ENCODE measurements around the gene LPCAT1. TPM values are rescaled to one million over a fixed set of nuclear protein-coding genes. Genes with fewer than 3 reads are reported as not detected.

Gene LPCAT1
- total and polyA plus RNA-seq, 10 of the 15 experiments (the other 5 are each of a cell fraction or from before 2014, with no cell fraction given): 2.3 to 109 (median 72.7) TPM

DNA sequence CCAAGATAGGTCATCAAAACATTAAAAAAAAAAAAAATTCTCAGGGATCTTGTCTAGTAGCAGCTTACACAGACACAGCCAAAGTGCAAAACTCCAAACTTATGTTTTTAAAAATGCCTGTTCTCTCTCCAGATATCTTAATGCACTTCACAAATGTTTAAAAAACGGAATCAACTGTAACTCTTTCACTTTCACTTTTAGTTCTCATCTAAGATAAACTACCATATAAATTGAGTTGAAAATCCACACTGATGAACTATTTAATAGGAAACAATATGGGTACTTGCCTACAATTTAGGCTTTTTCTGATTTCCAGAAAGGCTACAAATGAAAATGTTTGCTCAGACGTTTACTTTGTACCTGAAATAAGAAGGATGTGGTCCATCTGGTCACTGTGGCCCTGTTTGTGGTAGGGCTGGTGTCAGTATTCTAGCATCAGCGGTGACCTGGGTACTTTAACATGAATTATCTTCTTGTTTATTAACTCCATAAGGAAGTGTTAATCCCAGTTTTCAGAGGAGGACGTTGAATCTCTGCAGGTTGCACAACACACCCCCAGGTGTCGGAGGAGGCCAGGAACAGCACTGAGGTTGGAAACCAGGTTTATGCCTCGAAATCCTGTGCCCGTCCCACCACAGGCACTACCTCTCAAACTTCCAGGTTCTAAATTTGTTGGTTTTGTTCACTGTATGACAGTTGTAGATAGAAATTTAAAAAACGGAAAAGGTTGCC is 13.3 kb upstream of the LPCAT1 start:
- Histone ChIP-seq H2AFZ (ENCODE audit: control insufficient read depth, low read depth, low read length) (peak overlapping the region; percentile 79), H3K9ac (ENCODE audit: control insufficient read depth, insufficient read depth, low read length) (peak overlapping the region; percentile 60)
- in situ Hi-C loops (cut with MboI): no loop called here
- TF ChIP-seq CHD1 (IDR thresholded peaks at IDR 0.05; ENCODE audit: low read depth, low read length): no peak
- TF ChIP-seq NFXL1 (IDR thresholded peaks at IDR 0.05; ENCODE audit: borderline replicate concordance): no peak
- TF ChIP-seq CEBPB (IDR thresholded peaks at IDR 0.05; ENCODE audit: borderline replicate concordance in 1 of 2, low read depth in 2 of 2, low read length in 2 of 2): no peak
- TF ChIP-seq, protein P1, sequence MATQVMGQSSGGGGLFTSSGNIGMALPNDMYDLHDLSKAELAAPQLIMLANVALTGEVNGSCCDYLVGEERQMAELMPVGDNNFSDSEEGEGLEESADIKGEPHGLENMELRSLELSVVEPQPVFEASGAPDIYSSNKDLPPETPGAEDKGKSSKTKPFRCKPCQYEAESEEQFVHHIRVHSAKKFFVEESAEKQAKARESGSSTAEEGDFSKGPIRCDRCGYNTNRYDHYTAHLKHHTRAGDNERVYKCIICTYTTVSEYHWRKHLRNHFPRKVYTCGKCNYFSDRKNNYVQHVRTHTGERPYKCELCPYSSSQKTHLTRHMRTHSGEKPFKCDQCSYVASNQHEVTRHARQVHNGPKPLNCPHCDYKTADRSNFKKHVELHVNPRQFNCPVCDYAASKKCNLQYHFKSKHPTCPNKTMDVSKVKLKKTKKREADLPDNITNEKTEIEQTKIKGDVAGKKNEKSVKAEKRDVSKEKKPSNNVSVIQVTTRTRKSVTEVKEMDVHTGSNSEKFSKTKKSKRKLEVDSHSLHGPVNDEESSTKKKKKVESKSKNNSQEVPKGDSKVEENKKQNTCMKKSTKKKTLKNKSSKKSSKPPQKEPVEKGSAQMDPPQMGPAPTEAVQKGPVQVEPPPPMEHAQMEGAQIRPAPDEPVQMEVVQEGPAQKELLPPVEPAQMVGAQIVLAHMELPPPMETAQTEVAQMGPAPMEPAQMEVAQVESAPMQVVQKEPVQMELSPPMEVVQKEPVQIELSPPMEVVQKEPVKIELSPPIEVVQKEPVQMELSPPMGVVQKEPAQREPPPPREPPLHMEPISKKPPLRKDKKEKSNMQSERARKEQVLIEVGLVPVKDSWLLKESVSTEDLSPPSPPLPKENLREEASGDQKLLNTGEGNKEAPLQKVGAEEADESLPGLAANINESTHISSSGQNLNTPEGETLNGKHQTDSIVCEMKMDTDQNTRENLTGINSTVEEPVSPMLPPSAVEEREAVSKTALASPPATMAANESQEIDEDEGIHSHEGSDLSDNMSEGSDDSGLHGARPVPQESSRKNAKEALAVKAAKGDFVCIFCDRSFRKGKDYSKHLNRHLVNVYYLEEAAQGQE (IDR thresholded peaks at IDR 0.05; ENCODE audit: low read depth, low read length): no peak
- TF ChIP-seq, protein P2, sequence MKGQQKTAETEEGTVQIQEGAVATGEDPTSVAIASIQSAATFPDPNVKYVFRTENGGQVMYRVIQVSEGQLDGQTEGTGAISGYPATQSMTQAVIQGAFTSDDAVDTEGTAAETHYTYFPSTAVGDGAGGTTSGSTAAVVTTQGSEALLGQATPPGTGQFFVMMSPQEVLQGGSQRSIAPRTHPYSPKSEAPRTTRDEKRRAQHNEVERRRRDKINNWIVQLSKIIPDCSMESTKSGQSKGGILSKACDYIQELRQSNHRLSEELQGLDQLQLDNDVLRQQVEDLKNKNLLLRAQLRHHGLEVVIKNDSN (IDR thresholded peaks at IDR 0.05; ENCODE audit: borderline replicate concordance, extremely low read length, insufficient read depth, low read depth, low read length): no peak
- TF ChIP-seq TCF3 (IDR thresholded peaks at IDR 0.05; ENCODE audit: borderline replicate concordance, insufficient read depth, low read depth, low read length): no peak
- TF ChIP-seq CHD4 (IDR thresholded peaks at IDR 0.05): no peak
- TF ChIP-seq MEF2A (IDR thresholded peaks at IDR 0.05; ENCODE audit: insufficient read depth, low read depth, low read length): no peak
- peak; percentile 21; the same call in 1 of the 2 replicates for TF ChIP-seq PAX8 (IDR thresholded peaks at IDR 0.05)
- no peak for TF ChIP-seq STAT1 (conservative IDR thresholded peaks at IDR 0.05)
- no peak for TF ChIP-seq MXI1 (IDR thresholded peaks at IDR 0.05; ENCODE audit: low read depth, low read length)
- TF ChIP-seq, protein P3, sequence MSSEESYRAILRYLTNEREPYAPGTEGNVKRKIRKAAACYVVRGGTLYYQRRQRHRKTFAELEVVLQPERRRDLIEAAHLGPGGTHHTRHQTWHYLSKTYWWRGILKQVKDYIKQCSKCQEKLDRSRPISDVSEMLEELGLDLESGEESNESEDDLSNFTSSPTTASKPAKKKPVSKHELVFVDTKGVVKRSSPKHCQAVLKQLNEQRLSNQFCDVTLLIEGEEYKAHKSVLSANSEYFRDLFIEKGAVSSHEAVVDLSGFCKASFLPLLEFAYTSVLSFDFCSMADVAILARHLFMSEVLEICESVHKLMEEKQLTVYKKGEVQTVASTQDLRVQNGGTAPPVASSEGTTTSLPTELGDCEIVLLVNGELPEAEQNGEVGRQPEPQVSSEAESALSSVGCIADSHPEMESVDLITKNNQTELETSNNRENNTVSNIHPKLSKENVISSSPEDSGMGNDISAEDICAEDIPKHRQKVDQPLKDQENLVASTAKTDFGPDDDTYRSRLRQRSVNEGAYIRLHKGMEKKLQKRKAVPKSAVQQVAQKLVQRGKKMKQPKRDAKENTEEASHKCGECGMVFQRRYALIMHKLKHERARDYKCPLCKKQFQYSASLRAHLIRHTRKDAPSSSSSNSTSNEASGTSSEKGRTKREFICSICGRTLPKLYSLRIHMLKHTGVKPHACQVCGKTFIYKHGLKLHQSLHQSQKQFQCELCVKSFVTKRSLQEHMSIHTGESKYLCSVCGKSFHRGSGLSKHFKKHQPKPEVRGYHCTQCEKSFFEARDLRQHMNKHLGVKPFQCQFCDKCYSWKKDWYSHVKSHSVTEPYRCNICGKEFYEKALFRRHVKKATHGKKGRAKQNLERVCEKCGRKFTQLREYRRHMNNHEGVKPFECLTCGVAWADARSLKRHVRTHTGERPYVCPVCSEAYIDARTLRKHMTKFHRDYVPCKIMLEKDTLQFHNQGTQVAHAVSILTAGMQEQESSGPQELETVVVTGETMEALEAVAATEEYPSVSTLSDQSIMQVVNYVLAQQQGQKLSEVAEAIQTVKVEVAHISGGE (CRISPR knock-in tag; IDR thresholded peaks at IDR 0.05): no peak
- no peak for TF ChIP-seq MTA3 (IDR thresholded peaks at IDR 0.05; ENCODE audit: borderline replicate concordance, low read length)

More for the DNA sequence above, 13.3 kb upstream of the LPCAT1 start:
- RAD21 ChIA-PET (ENCODE audit: unreplicated experiment): interaction anchor here (0.8 to 2.4 kb wide), 10 partner anchors 13 to 57 kb away, joined by 3 to 18 read pairs (median 5); partner anchors contain the start of gene LPCAT1
- Histone ChIP-seq H3K4me3 (peak overlapping the region; percentile 41; the same call in 1 of the 2 replicates), H3K36me3 (ENCODE audit: control insufficient read depth in 2 of 2, insufficient read depth in 2 of 2, low read length in 1 of 2) (no peaks in the 10 kb centered on the region), H3K4me2 (ENCODE audit: control insufficient read depth, insufficient read depth) (peak overlapping the region; percentile 88), H3K79me2 (ENCODE audit: control insufficient read depth, insufficient read depth, low read length) (no peaks in the 10 kb centered on the region), H3K27ac (ENCODE audit: control insufficient read depth, insufficient read depth) (peak overlapping the region; percentile 54), H3K27me3 (replicated peaks in 1 of 2; ENCODE audit: control insufficient read depth in 2 of 2, insufficient read depth in 2 of 2, low read length in 1 of 2) (no peaks in the 10 kb centered on the region), H3K9me3 (replicated peaks; ENCODE audit: control insufficient read depth, insufficient read depth, low read length) (no peaks in the 10 kb centered on the region; the same call in 2 of the 3 replicates), H4K20me1 (ENCODE audit: control insufficient read depth, insufficient read depth) (no peaks in the 10 kb centered on the region), H3K4me1 (ENCODE audit: control insufficient read depth, insufficient read depth, low read length) (peaks cover 9% of the 10 kb centered on the region; the same call in 1 of the 2 replicates)
- no TSS peak for BruUV-seq (replicated peaks)
- 66% methylated on average over 8 of the region's 8 CpGs for WGBS (ENCODE audit: insufficient coverage, insufficient replicate concordance, low lambda C conversion rate, missing lambda C conversion rate)
- POLR2A ChIA-PET: interaction anchor here (0.5 to 2.3 kb wide), 9 partner anchors 13 to 97 kb away, joined by 3 to 11 read pairs (median 4); partner anchors contain the start of gene LPCAT1
- SMC1A ChIA-PET (ENCODE audit: uncharacterized antibody, unreplicated experiment): interaction anchor here (0.9 to 4.2 kb wide), 10 partner anchors 10 to 221 kb away, joined by 3 to 20 read pairs (median 8); no protein-coding TSS in a partner anchor
- ATAC-seq: peak; percentile 40
- CTCF ChIA-PET: interaction anchor here (0.7 to 2.3 kb wide), 9 partner anchors 13 to 634 kb away, joined by 3 to 9 read pairs (median 3); partner anchors contain the start of gene LPCAT1
- FAIRE-seq: peak; percentile 54
- DNase-seq (ENCODE audit: low read depth, low spot score): no peak
- intact Hi-C loops (cut with micrococcal nuclease; ENCODE audit: unreplicated experiment): loop anchor here (2.0 to 5.0 kb wide), 2 partner anchors 48 to 55 kb away; no protein-coding TSS in a partner anchor
